ENCODE measurements around the gene SSR4. TPM values are rescaled to one million over a fixed set of nuclear protein-coding genes. Genes with fewer than 3 reads are reported as not detected.
A peak's percentile ranks its signal among the peaks of the same experiment; 100 is the strongest.

Gene SSR4
- total and polyA plus RNA-seq, 2 experiments from 2014 or later, result 316 to 693 TPM

DNA sequence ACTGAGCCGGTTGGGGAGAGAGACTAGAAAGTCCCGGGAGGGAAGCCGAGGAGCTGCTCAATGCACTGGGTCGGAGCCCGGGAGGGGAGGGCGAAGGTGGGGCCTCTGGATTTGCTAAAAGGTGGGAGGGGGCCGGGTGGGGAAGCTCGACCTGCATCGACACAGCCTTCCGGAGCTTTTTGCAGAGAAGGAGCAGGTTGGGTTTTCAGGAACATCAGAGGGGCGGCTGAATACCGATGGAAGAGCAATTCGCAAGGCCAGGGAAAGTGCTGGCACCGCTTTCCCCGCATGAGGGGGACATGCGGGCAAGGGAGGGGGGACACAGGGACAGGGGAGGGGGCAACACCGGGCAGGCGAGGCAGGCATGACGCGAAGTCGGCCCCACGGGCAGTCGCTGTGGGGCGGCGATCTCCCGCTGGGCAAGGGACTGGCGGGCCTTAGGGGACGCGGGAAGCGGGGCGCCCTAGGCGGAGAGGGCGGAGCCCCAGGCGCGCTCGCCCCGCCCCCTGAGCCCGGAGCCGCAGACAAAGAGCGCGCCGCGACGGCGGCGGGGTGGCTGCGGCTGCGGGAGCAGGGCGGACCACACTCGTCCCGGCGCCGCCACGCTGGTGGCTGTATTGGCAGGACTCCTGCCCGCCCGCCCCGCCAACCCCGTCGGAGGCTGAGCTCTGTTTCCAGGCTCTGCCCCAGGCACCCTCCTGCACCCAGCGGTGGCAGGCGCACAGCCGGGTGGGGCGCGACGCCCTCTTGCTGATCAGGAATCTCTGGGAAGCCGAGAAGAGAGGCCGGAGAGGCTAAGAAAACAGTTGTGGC, 24.3 kb downstream of the SSR4 start:
- Histone ChIP-seq H3K9me3 (ENCODE audit: low read depth) (no peaks in the 10 kb centered on the region), H2AFZ (peak overlapping the region; percentile 78), H3K79me2 (no peaks in the 10 kb centered on the region), H3K4me3 (peak overlapping the region; percentile 20), H3K36me3 (replicated peaks; ENCODE audit: insufficient read depth, low read depth) (no peaks in the 10 kb centered on the region), H3K27me3 (no peaks in the 10 kb centered on the region), H4K20me1 (ENCODE audit: insufficient read depth, poor library complexity, severe bottlenecking) (no peaks in the 10 kb centered on the region), H3K4me1 (ENCODE audit: insufficient read depth) (no peaks in the 10 kb centered on the region), H3K4me2 (peak overlapping the region; percentile 86), H3K9me2 (replicated peaks; ENCODE audit: insufficient read depth) (no peaks in the 10 kb centered on the region), H3K27ac (peak overlapping the region; percentile 48)
- TF ChIP-seq, protein P1, sequence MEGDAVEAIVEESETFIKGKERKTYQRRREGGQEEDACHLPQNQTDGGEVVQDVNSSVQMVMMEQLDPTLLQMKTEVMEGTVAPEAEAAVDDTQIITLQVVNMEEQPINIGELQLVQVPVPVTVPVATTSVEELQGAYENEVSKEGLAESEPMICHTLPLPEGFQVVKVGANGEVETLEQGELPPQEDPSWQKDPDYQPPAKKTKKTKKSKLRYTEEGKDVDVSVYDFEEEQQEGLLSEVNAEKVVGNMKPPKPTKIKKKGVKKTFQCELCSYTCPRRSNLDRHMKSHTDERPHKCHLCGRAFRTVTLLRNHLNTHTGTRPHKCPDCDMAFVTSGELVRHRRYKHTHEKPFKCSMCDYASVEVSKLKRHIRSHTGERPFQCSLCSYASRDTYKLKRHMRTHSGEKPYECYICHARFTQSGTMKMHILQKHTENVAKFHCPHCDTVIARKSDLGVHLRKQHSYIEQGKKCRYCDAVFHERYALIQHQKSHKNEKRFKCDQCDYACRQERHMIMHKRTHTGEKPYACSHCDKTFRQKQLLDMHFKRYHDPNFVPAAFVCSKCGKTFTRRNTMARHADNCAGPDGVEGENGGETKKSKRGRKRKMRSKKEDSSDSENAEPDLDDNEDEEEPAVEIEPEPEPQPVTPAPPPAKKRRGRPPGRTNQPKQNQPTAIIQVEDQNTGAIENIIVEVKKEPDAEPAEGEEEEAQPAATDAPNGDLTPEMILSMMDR (IDR thresholded peaks at IDR 0.05; ENCODE audit: poor library complexity), result no peak
- TF ChIP-seq EZH2phosphoT487 (IDR thresholded peaks at IDR 0.05; ENCODE audit: low read depth, severe bottlenecking, unreplicated experiment), result no peak
- no peak for TF ChIP-seq EZH2 (IDR thresholded peaks at IDR 0.05; ENCODE audit: borderline replicate concordance)
- WGBS (ENCODE audit: low lambda C conversion rate, missing lambda C conversion rate), result 39% methylated on average over 16 of the region's 67 CpGs
- peak; percentile 68 for DNase-seq (ENCODE audit: low spot score)

DNA sequence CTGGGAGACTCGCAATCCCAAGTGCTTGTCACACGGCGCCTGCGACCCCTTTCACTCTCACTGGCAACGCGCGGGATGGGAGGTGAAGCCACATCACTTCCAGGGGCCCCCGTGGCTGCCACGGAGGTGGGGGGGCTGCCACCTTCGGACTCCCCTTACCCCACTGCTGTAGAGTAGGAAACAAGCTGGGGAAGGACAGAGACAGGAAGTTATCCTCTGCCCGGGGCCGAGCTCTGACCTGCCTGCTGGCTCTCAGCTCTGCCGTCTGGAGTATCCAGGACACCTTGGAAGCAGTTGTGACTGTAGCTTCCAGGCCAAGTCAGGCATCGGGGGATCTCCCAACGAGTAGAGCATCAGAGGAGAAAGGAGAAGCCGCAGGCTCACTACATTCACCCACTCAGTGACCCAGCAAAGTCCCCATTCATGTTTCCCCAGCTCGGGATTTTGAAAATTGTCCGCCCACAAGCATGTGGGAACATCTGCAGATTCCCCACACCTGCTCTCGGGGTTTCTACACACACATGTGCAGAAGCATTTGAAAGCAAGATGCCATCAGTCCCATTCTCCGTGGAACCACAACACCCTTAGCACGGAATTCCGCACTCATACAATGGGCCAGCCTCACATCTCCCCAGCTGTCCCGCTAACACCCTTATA, 25.0 kb downstream of the SSR4 start:
- Histone ChIP-seq H3K4me3 (peak overlapping the region; percentile 20), H3K36me3 (replicated peaks; ENCODE audit: insufficient read depth, low read depth) (no peaks in the 10 kb centered on the region), H4K20me1 (ENCODE audit: insufficient read depth, poor library complexity, severe bottlenecking) (no peaks in the 10 kb centered on the region), H3K9me2 (replicated peaks; ENCODE audit: insufficient read depth) (no peaks in the 10 kb centered on the region), H3K9me3 (ENCODE audit: low read depth) (no peaks in the 10 kb centered on the region), H3K4me1 (ENCODE audit: insufficient read depth) (no peaks in the 10 kb centered on the region), H3K4me2 (peak overlapping the region; percentile 86), H2AFZ (peak overlapping the region; percentile 78), H3K27ac (peak overlapping the region; percentile 48), H3K27me3 (no peaks in the 10 kb centered on the region), H3K79me2 (no peaks in the 10 kb centered on the region)
- DNase-seq (ENCODE audit: low spot score), result no peak
- TF ChIP-seq EZH2phosphoT487 (IDR thresholded peaks at IDR 0.05; ENCODE audit: low read depth, severe bottlenecking, unreplicated experiment) (no peak), EZH2 (IDR thresholded peaks at IDR 0.05; ENCODE audit: borderline replicate concordance) (no peak)
- TF ChIP-seq, protein P1 (IDR thresholded peaks at IDR 0.05; ENCODE audit: poor library complexity), result no peak
- WGBS (ENCODE audit: low lambda C conversion rate, missing lambda C conversion rate), result 54% methylated on average over 23 of the region's 23 CpGs

DNA sequence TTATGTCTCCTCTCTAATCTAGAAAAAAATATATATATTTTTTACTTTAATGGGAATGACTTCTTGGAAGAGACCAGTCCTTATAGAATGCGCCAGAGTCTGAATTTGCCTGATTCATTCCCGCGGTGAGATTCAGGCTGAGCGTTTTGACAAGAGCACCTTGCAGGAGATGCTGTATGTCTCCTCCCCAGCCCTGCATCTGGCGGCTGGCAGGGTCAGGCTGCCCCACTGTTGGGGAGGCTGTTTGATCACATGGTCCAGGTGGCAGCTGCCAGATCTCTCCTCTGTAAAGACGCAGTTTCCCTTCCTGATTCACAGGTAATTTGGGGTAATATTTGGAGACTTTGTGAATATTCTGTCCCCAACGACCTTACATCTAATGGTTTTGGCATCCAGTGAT, 26.1 kb downstream of the SSR4 start:
- Histone ChIP-seq H3K4me3 (no peak overlapping the region), H4K20me1 (ENCODE audit: insufficient read depth, poor library complexity, severe bottlenecking) (no peaks in the 10 kb centered on the region)
- TF ChIP-seq EZH2 (IDR thresholded peaks at IDR 0.05; ENCODE audit: borderline replicate concordance) (no peak), EZH2phosphoT487 (IDR thresholded peaks at IDR 0.05; ENCODE audit: low read depth, severe bottlenecking, unreplicated experiment) (no peak)
- TF ChIP-seq, protein P1 (IDR thresholded peaks at IDR 0.05; ENCODE audit: poor library complexity), result no peak

More for the DNA sequence above, 26.1 kb downstream of the SSR4 start:
- 84% methylated on average over 7 of the region's 7 CpGs for WGBS (ENCODE audit: low lambda C conversion rate, missing lambda C conversion rate)
- H3K79me2 ChIP-seq, result no peaks in the 10 kb centered on the region
- H3K9me3 ChIP-seq (ENCODE audit: low read depth), result no peaks in the 10 kb centered on the region
- no peaks in the 10 kb centered on the region for H3K27me3 ChIP-seq
- no peak for DNase-seq (ENCODE audit: low spot score)
- no peaks in the 10 kb centered on the region for H3K4me1 ChIP-seq (ENCODE audit: insufficient read depth)
- no peak overlapping the region for H3K4me2 ChIP-seq
- H3K9me2 ChIP-seq (replicated peaks; ENCODE audit: insufficient read depth), result no peaks in the 10 kb centered on the region
- H2AFZ ChIP-seq, result no peak overlapping the region
- H3K36me3 ChIP-seq (replicated peaks; ENCODE audit: insufficient read depth, low read depth), result no peaks in the 10 kb centered on the region
- H3K27ac ChIP-seq, result no peak overlapping the region

All from hepatocyte (in vitro differentiated cells).